Fibroblast of peridontal ligament (primary cell): ENCODE data around the gene PLEKHG4.

Experiments used
- DNase-seq: peaks from one replicate; pipeline ENCODE4 v3.0.0-alpha.2; 2010; ENCODE audit errors: extremely low read depth

The PLEKHG4 gene

DNA sequence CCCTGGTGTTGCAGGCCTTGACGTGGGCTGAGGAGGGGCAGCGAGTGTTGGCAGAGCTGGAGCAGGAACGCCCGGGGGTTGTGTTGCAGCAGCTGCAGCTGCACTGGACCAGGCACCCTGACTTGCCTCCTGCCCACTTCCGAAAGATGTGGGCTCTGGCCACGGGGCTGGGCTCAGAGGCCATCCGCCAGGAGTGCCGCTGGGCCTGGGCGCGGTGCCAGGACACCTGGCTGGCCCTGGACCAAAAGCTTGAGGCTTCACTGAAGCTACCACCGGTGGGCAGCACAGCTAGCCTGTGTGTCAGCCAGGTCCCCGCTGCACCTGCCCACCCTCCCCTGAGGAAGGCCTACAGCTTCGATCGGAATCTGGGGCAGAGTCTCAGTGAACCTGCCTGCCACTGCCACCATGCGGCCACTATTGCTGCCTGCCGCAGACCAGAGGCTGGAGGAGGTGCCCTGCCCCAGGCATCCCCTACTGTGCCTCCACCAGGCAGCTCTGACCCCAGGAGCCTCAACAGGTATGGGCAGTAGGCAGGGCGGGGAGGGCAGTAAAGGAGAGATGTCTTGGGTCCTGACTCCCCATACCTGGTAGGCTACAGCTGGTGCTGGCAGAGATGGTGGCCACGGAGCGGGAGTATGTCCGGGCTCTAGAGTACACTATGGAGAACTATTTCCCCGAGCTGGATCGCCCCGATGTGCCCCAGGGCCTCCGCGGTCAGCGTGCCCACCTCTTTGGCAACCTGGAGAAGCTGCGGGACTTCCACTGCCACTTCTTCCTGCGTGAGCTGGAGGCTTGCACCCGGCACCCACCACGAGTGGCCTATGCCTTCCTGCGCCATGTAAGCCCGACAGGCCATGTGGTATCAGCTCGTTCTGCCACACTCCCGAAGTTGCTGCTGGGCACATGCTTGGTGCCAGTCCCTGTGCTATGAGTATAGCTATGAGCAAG is 5.6 kb downstream of the PLEKHG4 start:
- DNase-seq: no peak

DNA sequence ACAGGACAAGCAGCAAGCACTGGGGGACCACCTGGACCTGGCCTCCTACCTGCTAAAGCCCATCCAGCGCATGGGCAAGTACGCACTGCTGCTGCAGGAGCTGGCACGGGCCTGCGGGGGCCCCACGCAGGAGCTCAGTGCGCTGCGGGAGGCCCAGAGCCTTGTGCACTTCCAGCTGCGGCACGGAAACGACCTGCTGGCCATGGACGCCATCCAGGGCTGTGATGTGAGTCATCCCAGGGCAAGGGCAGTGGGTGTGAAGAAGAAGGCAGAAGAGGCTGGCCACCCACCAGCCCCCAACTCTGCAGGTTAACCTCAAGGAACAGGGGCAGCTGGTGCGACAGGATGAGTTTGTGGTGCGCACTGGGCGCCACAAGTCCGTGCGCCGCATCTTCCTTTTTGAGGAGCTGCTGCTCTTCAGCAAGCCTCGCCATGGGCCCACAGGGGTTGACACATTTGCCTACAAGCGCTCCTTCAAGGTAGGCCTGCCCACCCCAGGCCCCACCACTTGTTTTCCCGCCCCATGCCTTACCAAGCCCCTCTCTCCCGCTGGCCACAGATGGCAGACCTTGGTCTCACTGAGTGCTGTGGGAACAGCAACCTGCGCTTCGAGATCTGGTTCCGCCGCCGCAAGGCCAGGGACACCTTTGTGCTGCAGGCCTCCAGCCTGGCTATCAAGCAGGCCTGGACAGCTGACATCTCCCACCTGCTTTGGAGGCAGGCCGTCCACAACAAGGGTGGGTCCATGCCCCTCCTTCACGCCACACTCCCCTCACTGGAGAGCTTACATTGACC is 7.3 kb downstream of the PLEKHG4 start:
- DNase-seq: no peak

DNA sequence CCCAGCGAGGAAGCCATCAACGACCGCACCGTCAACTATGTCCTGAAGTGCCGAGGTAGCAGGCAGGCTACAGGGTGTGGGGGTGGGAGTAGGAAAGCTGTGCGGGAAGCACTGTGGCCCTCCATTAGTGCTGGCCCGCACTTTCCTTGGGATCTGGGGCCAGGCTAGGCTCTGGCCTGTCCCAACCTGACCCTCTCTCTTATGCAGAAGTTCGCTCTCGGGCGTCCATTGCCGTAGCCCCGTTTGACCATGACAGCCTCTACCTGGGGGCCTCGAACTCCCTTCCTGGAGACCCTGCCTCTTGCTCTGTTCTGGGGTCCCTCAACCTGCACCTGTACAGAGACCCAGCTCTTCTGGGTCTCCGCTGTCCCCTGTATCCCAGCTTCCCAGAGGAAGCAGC is 8.6 kb downstream of the PLEKHG4 start:
- DNase-seq: no peak

DNA sequence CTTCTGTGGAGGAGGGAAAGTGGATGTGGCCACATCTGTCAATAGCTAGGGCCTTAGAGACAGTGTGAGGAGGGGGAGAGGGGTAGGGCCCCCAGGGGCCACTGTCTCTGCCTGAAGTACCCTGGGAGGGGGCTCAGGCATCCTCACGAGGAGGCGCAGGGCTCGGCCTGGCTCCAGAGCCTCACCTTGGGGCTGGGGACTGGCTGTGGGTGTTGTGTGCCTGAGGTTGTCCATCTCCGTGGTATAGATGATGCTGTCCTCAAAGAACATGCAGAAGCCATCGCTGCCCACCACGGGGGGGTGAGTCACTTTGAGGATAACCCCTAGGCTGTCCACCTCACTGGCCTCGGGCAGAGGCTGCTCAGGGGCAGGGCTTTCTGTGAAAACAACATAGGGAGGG is 12.1 kb downstream of the PLEKHG4 start:
- DNase-seq: no peak

DNA sequence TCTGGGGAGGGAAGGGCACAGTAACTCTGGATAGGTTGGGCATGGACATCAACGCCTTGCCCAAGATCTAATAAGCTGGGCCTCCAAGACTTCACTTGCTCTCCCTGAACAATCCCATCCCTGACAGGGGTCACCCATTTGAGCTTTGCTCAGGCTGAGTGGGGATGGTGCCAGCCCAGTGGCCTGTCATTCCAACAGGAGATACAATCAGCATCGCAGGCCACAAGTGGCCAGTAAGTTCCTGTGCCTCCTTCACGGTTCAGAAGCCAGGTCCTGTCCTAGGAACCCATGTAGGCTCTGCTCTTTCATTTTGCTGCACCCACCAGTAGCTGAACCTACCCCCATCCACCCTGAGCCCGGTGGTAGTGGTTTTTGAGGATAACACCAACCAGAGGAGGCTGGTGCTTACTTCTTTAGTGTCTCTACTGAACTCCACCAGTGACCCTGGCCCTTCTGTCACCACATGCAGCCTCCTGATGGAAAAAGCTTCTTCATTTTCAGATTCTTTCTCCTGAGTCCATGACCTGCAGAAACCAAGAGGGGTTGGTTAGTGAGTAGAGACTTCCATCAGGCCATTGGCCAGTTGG is 14.9 kb downstream of the PLEKHG4 start:
- DNase-seq: no peak

DNA sequence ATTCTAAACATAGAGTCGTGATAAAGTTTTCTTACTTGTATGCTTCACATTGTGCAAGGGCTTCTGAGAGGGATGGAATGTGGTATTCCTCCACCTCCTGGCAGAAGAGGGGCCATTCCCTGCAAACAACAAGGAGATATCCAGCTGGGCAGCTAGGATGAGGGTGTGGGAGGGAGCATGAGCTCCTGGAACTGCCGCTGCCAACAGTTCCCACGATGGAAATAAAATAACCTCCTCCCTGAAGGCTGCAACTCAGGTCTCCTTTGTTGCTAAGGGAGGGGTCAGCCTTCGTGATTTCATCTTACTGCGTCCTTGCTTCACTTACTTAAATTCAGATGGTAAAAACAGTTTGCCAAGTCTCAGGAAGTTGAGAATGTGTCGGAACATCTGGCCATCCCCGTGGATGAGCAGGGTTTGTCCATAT is 15.6 kb downstream of the PLEKHG4 start:
- peak; percentile 67 for DNase-seq

DNA sequence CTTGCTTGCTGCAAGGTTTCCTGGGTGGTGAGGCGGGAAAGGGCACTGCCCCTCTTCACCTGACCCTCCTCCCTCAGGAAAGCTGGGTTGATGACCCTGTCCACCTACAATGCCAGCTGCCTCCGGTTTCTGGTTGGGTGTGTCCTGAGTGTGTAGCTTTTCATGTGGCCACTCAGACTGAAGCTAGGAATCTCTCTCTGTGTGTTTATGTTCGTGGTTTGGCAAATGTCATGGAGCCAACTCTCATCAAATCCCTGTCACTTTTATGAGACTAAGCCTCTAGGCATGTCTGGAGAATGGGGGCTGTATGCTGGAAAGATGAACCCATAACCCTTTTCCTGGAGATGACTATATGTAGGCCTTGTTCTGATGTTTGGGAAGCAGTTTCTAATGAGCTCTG is 17.1 kb downstream of the PLEKHG4 start:
- DNase-seq: peak; percentile 85

DNA sequence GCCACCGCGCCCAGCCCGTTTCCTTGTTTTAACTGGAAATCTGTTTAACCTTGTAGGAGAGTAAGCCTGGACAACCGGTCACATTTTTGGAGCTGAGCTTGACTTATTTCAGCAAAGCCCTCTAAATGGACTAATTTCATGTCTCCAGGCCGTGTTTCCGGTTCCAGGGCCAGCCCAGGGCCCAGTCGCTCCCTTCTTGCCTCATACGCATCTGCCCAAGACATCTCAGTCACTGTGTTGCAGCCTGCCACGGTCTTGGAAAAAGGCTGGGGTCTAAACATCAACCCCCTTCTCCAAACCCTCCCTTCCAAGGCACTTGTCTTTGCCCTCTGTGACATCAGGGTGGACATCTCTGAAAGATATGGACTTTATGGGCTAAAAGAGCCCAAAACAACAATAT is 18.9 kb downstream of the PLEKHG4 start:
- DNase-seq: no peak

DNA sequence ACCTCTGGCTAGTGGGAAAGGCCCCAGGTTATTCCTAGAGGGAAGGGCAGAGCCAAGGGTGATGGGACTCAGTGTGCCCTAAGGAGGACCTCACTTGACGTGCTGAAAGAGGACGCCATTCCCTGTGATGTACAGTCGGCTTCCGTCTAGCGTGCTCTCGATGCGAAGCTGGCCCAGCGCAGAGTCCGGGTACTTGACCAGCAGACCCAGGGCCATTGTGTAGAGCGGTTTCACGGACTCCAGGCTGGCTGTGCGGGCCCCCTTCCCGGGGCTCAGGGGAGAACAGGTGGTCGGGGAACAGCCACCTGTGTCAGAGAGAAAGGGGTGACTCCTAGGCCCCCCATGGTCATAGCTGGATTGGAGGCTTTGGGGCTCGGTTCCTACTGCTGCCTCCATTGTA is 19.9 kb downstream of the PLEKHG4 start:
- DNase-seq: no peak

DNA sequence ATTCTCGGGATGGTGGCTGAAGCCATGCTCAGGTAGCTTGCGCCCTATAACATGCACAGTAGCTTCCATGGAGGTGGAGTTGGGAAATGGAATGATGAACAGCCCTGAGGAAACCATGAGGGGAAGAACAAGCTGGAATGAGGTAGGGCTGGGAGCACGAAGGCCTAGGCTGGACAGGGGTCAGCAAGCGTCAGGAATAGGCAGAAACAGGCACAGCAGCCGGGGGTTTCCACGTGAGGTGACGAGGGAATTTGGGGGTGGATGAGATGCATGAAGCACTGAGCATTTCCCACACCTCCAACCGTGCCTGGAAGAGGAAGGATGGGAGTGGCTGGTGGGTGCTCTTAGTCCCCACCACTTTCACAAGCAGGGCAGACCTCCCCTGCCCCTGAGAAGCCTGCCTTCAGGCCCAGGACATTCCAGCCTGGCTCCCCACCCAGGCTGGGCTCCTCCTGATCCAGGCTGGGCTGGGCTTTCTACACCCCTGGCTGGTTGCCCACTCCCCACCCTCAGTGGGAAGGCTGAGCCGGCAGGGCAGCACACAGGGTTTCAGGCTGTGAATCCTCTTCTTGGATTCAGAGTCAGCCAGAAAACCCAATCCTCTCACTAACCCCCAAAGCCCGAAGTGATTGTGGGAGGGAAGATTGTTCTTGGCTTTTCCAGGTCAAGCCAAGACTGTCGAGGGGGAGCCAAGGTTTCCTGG is 21.9 kb downstream of the PLEKHG4 start:
- DNase-seq: peak; percentile 45

DNA sequence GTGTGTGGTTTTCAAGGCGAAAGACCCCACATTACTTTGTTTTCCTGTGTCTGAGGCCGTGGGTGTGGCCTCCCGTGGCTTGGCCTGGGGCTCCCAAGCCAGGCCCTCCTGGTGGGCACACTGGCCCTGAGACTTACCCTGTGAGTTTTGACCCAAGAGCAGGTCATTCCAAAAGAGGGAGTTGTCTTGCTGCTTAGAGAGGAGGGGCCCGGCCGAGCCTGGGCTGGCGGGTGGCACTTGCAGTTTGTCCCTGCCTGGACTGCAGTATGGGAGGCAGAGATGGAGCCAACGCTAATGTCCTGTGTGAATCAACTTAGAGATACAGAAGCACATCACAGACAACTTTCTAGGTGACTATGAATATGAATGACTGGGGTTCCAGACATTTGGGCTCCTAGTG is 22.7 kb downstream of the PLEKHG4 start:
- no peak for DNase-seq

DNA sequence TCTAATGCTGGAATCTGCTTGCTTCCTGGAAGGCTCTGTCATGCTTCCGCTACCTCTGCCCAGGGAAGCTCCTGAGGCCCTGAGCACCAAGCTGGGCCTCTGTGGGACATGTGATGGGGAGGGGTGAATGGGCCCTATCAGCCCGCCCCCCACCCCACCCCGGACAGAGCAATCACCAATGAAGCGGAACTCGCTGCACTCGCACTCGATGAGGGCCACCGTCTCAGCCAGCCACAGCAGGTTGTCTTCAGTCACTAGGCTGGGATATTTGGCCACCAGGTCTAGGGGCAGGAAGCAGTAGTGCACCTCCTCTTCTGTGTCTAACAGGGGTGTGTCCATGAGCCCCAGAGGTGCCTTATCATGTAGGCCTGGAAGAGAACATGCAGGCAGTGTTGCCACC is 23.6 kb downstream of the PLEKHG4 start:
- no peak for DNase-seq

DNA sequence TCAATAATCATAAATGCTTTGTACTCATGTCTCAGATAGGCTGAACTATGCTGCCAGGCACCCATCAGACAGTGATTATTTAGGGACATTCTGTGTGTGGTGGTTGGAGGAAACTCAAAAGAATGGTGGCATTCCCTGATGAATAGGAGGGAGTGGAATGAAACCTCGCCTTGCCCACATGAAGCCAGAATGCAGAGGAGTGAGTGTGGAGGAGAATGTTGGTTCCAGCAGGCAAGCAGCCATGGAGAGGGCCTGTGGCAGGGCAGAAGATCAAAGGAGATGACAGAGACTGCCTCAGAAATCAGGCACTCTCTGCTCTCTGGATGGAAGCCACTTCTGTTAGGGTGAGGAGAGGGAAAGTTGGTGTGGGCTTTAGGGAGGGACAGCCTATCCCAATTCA is 24.7 kb downstream of the PLEKHG4 start:
- no peak for DNase-seq

DNA sequence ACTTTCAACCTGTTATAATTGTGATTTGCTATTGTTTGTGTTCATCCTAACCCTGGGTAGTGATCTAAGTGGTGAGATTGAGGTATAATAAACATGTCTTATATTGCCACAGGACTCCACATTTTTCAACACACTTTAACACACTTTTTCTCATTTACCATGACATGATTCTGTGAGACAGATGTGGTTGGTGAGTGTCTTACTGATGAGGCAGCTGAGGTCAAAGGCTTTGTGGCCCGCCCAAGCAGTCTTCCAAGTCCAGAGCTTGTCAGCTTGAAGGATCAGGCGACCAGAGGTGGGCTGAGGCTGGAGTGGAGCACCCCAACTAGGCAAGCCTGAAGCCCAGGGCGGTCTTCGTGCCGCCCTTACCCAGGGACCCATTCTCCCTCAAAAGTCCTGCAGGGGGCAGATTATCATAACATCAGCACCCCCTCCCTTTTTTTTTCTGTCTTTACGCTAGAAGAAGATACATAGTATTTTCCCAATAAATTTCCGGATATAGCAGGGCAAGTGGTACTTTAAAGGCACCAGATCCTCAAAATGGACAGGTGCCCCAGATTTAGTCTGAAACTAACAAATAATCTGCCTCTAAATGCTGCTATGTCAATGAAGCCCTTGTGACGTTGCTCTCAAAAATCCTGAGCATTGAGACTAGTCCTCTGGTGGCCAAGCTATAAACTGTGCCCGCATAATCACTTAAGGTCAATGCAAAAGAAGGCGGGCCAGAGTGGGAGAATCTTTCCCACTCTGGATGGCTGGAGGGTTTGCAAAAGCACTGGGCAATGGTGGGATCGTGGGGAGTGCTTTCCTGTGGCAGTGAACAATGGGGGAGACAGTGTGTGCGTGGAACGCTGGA is 26.1 kb downstream of the PLEKHG4 start:
- no peak for DNase-seq

DNA sequence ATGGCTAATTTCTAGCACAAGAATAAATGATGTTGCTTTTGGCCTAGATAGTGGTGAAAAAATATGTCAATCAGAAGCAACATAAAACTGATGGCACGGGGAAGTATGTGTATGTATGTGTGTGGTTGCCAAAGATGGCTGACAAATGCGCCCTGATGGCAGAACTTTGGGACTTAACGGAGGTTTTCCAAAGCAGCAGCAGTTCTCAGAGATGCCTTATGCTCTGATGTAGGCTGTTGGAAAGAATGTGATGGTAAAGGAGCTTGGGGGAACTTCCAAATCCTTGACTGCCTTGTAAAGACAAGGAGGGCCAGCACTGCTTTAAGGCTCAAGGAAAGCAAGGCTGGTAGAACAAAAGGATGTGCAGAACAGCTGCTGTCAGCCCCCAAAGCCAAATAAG is 31.2 kb downstream of the PLEKHG4 start:
- DNase-seq: peak; percentile 10

DNA sequence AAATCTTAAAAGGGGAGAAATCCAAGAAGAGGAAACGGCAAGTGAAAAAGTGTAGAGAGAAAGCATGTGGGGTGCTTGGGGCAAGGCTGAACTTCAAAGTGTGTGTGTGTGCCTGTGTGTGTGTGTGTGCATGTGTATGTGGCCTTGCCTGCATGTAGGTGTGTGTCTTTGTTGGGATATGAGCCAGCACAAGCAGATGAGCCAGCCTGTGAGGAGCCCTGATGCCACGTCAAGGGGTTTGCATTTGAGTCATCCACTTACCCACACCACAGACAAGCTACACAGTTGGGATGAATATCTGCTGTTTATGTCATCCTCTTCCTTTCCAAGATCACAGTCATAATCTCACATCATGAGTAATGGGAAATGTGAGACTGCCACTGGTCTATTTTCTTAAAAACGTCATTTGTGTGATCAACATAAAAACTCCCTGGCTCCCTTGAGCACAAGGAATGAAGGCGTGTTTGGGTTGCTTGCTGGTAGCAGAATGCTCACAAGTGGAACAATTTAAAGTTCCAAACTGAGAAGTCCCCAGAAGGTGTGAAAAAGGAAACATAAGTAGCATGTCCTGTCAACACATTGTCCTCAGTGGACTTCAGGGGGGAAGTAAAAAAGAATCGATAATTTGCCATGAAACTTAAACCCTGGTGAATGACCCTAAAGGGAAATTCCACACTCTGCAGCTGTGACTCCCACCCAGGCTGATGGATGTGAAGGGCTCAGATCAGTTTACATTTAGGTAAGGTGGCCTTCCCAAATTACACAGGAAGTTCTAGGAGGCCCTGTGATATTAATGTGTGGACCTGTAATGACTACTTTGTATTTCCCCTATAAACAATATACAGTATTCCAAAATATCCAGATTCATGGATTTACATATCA is 32.5 kb downstream of the PLEKHG4 start:
- DNase-seq: peak; percentile 100

DNA sequence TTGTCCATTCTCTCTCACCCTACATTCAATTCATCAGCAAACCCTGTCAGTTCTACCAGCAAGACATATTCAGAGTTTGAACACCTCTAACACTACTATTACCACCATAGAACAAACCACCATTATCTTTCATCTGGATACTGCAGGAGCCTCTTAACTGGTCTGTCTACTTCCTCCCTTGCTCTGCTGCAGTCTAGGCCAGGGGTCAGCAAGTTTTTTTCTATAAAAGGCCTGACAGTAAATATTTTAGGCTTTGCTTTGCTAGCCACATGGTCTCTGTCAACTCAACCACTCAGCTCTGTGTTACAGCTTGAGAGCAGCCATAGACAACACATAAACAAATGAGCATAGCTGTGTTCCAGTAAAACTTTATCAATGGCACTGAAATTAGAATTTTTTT is 33.4 kb downstream of the PLEKHG4 start:
- DNase-seq: no peak

DNA sequence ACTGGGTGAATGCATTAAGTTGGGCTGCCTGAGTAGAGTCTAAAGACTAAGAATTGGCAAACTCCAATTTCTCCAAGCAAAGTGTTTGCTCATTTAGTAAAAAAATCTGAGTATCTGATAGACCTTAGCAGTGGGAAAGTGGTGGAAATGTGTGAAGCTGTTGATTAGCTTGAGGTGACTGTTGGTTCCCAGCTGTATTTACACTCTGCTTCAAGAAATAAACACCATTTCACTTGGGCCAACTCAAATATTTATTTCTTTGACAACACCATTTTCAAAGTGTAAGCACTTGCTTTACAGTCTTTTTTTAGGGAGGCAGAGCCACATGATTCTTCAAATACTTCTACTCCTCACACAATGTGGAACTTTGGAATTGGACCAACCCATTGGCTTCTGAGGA is 38.5 kb downstream of the PLEKHG4 start:
- DNase-seq: no peak

DNA sequence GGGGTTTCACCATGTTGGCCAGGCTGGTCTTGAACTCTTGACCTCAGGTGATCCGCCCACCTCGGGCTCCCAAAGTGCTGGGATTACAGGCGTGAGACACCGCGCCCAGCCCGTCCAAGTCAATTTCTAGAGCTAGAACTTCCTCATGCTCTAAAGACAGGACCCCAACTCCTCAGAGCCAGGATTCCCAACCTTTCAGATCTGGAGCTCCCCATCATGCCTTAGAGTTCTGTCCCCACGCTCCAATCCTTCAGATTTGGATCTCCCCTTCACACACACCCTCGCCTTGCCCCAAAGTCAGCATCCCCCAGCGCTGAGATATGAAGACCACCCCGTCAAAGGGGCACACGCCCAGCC is 46.8 kb downstream of the PLEKHG4 start:
- DNase-seq: no peak
